SK-N-SH (cell line): ENCODE results near the gene TNFRSF12A. TPM values are rescaled to one million over a fixed set of nuclear protein-coding genes. Genes with fewer than 3 reads are reported as not detected.
"Not testable (repeated sequence)": the region's sequence is repeated elsewhere in the genome, so short reads cannot be mapped to it uniquely, and the experiment has no call there.

Experiments
- CTCF ChIA-PET: fragments of 300-600, 350-600 bp; formaldehyde crosslinking; extraction: SDS; loops from one replicate; lab custom pipeline; 2021; lab: Yijun Ruan, JAX
- POLR2A ChIA-PET: fragments of 350-600 bp; sonication (Branson Sonifier 250); formaldehyde crosslinking; extraction: SDS; loops from one replicate; lab custom pipeline; 2020; ENCODE audit warnings: antibody characterized with exemption, inconsistent platforms; lab: Yijun Ruan, JAX
- DNase-seq: peaks from one replicate; pipeline ENCODE4 v3.0.0; 2012
- H2AFZ ChIP-seq: fragments of 200-600 bp; sonication (generic); 2 replicates; pipeline ENCODE4 v1.8.1; 2016; ENCODE audit warnings: antibody characterized with exemption, mild to moderate bottlenecking, low read depth
- H3F3A ChIP-seq: fragments of 200-600 bp; sonication (generic); replicated peaks from 2 replicates; pipeline ENCODE3; 2016; ENCODE audit warnings: antibody characterized with exemption, mild to moderate bottlenecking; ENCODE audit not compliant: insufficient read depth
- H3K27ac ChIP-seq, 2 experiments: fragments of 200-500 bp in 1 of 2; fragments of 200-600 bp in 1 of 2; sonication (Bioruptor generic) in 1 of 2; sonication (generic), shearing (Covaris generic) in 1 of 2; 2 replicates each; pipeline versions ENCODE4 v1.5.1 to v1.6.1; 2014 to 2016; ENCODE audit warnings: low read depth in 2 of 2, inconsistent platforms in 1 of 2, low read length in 1 of 2, mild to moderate bottlenecking in 1 of 2, mixed read lengths in 1 of 2
- H3K27me3 ChIP-seq: fragments of 200-600 bp; sonication (generic), shearing (Covaris generic); 2 replicates; pipeline ENCODE4 v1.6.1; 2016; ENCODE audit warnings: mixed run types; ENCODE audit not compliant: insufficient read depth
- H3K36me3 ChIP-seq, 2 experiments: fragments of 200-500 bp in 1 of 2; fragments of 200-600 bp in 1 of 2; sonication (Bioruptor generic) in 1 of 2; sonication (generic) in 1 of 2; replicated peaks in 1 of 2; 2 replicates each; pipeline versions ENCODE3 to v1.5.1; 2014 to 2016; ENCODE audit warnings: low read length in 1 of 2, mild to moderate bottlenecking in 1 of 2; ENCODE audit not compliant: insufficient read depth in 2 of 2, control insufficient read depth in 1 of 2
- H3K4me1 ChIP-seq, 2 experiments: fragments of 200-500 bp in 1 of 2; fragments of 200-600 bp in 1 of 2; sonication (Bioruptor generic) in 1 of 2; sonication (generic), shearing (Covaris generic) in 1 of 2; 2 replicates each; pipeline versions ENCODE4 v1.5.1 to v1.6.1; 2014 to 2016; ENCODE audit warnings: low read depth in 1 of 2, low read length in 1 of 2, mixed run types in 1 of 2; ENCODE audit not compliant: insufficient read depth in 2 of 2, control insufficient read depth in 1 of 2
- H3K4me2 ChIP-seq: fragments of 200-600 bp; sonication (generic), shearing (Covaris generic); 2 replicates; pipeline ENCODE4 v1.6.1; 2017; ENCODE audit warnings: mixed run types
- H3K4me3 ChIP-seq, 2 experiments: fragments of 200-500 bp in 1 of 2; fragments of 200-600 bp in 1 of 2; sonication (Bioruptor generic) in 1 of 2; sonication (generic), shearing (Covaris generic) in 1 of 2; 2 replicates each; pipeline versions ENCODE4 v1.5.1 to v1.8.1; 2014 to 2016; ENCODE audit warnings: low read depth in 2 of 2, inconsistent platforms in 1 of 2, low read length in 1 of 2, mild to moderate bottlenecking in 1 of 2, mixed read lengths in 1 of 2, moderate library complexity in 1 of 2
- H3K79me2 ChIP-seq: fragments of 200-600 bp; sonication (generic); 2 replicates; pipeline ENCODE4 v1.8.1; 2017; ENCODE audit warnings: mild to moderate bottlenecking; ENCODE audit not compliant: insufficient read depth
- H3K9ac ChIP-seq: fragments of 200-600 bp; sonication (generic); 2 replicates; pipeline ENCODE4 v1.6.1; 2017; ENCODE audit warnings: mixed run types
- H3K9me2 ChIP-seq: fragments of 200-600 bp; sonication (generic); 2 replicates; pipeline ENCODE4 v1.6.1; 2017; ENCODE audit warnings: mixed run types
- H3K9me3 ChIP-seq: fragments of 200-600 bp; sonication (generic); 2 replicates; pipeline ENCODE4 v1.6.1; 2017; ENCODE audit warnings: mixed run types, mild to moderate bottlenecking, moderate library complexity
- H4K20me1 ChIP-seq: fragments of 200-600 bp; sonication (generic); 2 replicates; pipeline ENCODE4 v1.6.1; 2017; ENCODE audit warnings: mild to moderate bottlenecking, mixed run types; ENCODE audit not compliant: insufficient read depth
- CHD2 ChIP-seq: fragments of 150-350 bp; IDR thresholded peaks from 2 replicates; pipeline ENCODE4 v1.6.1; 2018; ENCODE audit warnings: low read length; ENCODE audit not compliant: partially characterized antibody
- EP300 ChIP-seq, 2 experiments: IDR thresholded peaks; 2 replicates each; pipeline versions ENCODE4 v1.4.0 to v1.6.1; 2012; ENCODE audit warnings: borderline replicate concordance in 1 of 2, low read depth in 1 of 2, low read length in 1 of 2
- EZH2phosphoT487 ChIP-seq: fragments of 200-600 bp; sonication (generic); IDR thresholded peaks from 2 replicates; pipeline ENCODE4 v1.6.1; 2017; ENCODE audit warnings: low read depth, mixed run types, mild to moderate bottlenecking, antibody characterized with exemption, moderate library complexity, borderline replicate concordance
- FOXJ3 ChIP-seq: sonication (generic); formaldehyde crosslinking; IDR thresholded peaks from 2 replicates; pipeline ENCODE4 v1.5.1; 2020; ENCODE audit warnings: mild to moderate bottlenecking, missing genetic modification reagents
- FOXM1 ChIP-seq: IDR thresholded peaks from 2 replicates; pipeline ENCODE4 v1.4.0; 2012; ENCODE audit warnings: low read depth, mild to moderate bottlenecking
- GABPA ChIP-seq: IDR thresholded peaks from 2 replicates; pipeline ENCODE4 v1.4.0; 2012; ENCODE audit warnings: low read depth, mild to moderate bottlenecking
- GATA2 ChIP-seq: sonication (generic); formaldehyde crosslinking; IDR thresholded peaks from 2 replicates; pipeline ENCODE4 v1.5.0; 2020; ENCODE audit warnings: mild to moderate bottlenecking, missing genetic modification reagents
- JUND ChIP-seq: IDR thresholded peaks from 2 replicates; pipeline ENCODE4 v1.4.0; 2012
- MEF2A ChIP-seq: IDR thresholded peaks from 2 replicates; pipeline ENCODE4 v1.4.0; 2012; ENCODE audit warnings: low read depth, borderline replicate concordance
- MXI1 ChIP-seq: IDR thresholded peaks from 2 replicates; pipeline ENCODE4 v1.6.1; 2012; ENCODE audit warnings: mild to moderate bottlenecking, low read depth, low read length, improper control_type of control experiment
- RAD21 ChIP-seq: IDR thresholded peaks from 2 replicates; pipeline ENCODE4 v1.6.1; 2012; ENCODE audit warnings: mild to moderate bottlenecking, low read length
- REST ChIP-seq: IDR thresholded peaks from 2 replicates; pipeline ENCODE4 v1.6.1; 2012; ENCODE audit warnings: mild to moderate bottlenecking, low read depth, low read length, moderate library complexity
- RFX5 ChIP-seq: IDR thresholded peaks from 2 replicates; pipeline ENCODE4 v1.6.1; 2012; ENCODE audit warnings: mild to moderate bottlenecking, improper control_type of control experiment, low read length
- RXRA ChIP-seq: IDR thresholded peaks from 2 replicates; pipeline ENCODE4 v1.4.0; 2012; ENCODE audit warnings: low read depth, mild to moderate bottlenecking, borderline replicate concordance
- SIN3A ChIP-seq: IDR thresholded peaks from 2 replicates; pipeline ENCODE4 v1.6.1; 2012; ENCODE audit warnings: low read depth, mild to moderate bottlenecking, low read length, moderate library complexity, borderline replicate concordance
- TAF1 ChIP-seq: IDR thresholded peaks from 2 replicates; pipeline ENCODE4 v1.6.1; 2012; ENCODE audit warnings: low read depth, mild to moderate bottlenecking, low read length, moderate library complexity, borderline replicate concordance
- TCF12 ChIP-seq: IDR thresholded peaks from 2 replicates; pipeline ENCODE4 v1.4.0; 2012
- WGBS: methylation state at CpG from one replicate; pipeline ENCODE4 v1.1.6; 2017; ENCODE audit warnings: low lambda C conversion rate; 5-methylcytosine and 5-hydroxymethylcytosine counted together
- polyA plus RNA-seq, 3 experiments: library from polyadenylated mRNA; depleted of rRNA; stranded (reverse); fragments of >200 nt; gene quantifications; 2 replicates each; pipeline ENCODE4 v1.2.3, GENCODE V29; 2012
- TF ChIP-seq, protein P1 (sequence below): IDR thresholded peaks from 2 replicates; pipeline ENCODE4 v1.4.0; 2012; ENCODE audit warnings: low read depth, borderline replicate concordance

The TNFRSF12A gene
- polyA plus RNA-seq, 1 of the 3 experiments (the other 2 are of a cell fraction): 374 TPM

GRCh38 chr16:3051009-3051408 is 30.8 kb downstream of the TNFRSF12A start (continued):
- TF ChIP-seq REST (no peak), RAD21 (no peak)

- no peak for TF ChIP-seq JUND
- TF ChIP-seq FOXJ3 (CRISPR knock-in tag): no peak
- TF ChIP-seq GATA2 (CRISPR knock-in tag): no peak
- no peak for TF ChIP-seq CHD2
- no peak for TF ChIP-seq FOXM1
- TF ChIP-seq SIN3A: no peak
- TF ChIP-seq RXRA: no peak
- TF ChIP-seq MXI1: no peak
- TF ChIP-seq, protein P1, sequence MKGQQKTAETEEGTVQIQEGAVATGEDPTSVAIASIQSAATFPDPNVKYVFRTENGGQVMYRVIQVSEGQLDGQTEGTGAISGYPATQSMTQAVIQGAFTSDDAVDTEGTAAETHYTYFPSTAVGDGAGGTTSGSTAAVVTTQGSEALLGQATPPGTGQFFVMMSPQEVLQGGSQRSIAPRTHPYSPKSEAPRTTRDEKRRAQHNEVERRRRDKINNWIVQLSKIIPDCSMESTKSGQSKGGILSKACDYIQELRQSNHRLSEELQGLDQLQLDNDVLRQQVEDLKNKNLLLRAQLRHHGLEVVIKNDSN: no peak
- no peak for TF ChIP-seq MEF2A
- no peak for TF ChIP-seq GABPA
- TF ChIP-seq TAF1: no peak
- TF ChIP-seq RFX5: no peak
- TF ChIP-seq TCF12: no peak
- TF ChIP-seq EZH2phosphoT487: no peak
- no peak for TF ChIP-seq EP300 (IDR thresholded peaks at IDR 0.05; ENCODE audit: borderline replicate concordance in 1 of 2, low read depth in 1 of 2, low read length in 1 of 2)
- no peak for TF ChIP-seq REST
- no peak for TF ChIP-seq RAD21
- TF ChIP-seq, all 33 proteins: peak for 0
- H3K27ac ChIP-seq: no peak overlapping the region
- H3K4me3 ChIP-seq: no peak overlapping the region
- H4K20me1 ChIP-seq: no peaks in the 10 kb centered on the region
- H3K27me3 ChIP-seq: peaks cover 32% of the 10 kb centered on the region
- H3K9me2 ChIP-seq: no peaks in the 10 kb centered on the region
- no peak overlapping the region for H3K4me2 ChIP-seq
- H3F3A ChIP-seq: peaks cover 4% of the 10 kb centered on the region
- no peak overlapping the region for H2AFZ ChIP-seq
- WGBS: 76% methylated on average over 9 of the region's 9 CpGs
- no peaks in the 10 kb centered on the region for H3K4me1 ChIP-seq
- CTCF ChIA-PET: interaction anchor here (0.7 to 5.8 kb wide), 5 partner anchors 8 to 124 kb away, joined by 3 to 57 read pairs (median 3); no protein-coding TSS in a partner anchor
- H3K9me3 ChIP-seq: no peaks in the 10 kb centered on the region
- H3K79me2 ChIP-seq: no peaks in the 10 kb centered on the region
- DNase-seq: no peak
- POLR2A ChIA-PET: interaction anchor here (0.5 to 0.8 kb wide), 2 partner anchors 27 to 42 kb away, joined by 3 read pairs; no protein-coding TSS in a partner anchor
- no peak overlapping the region for H3K9ac ChIP-seq
- H3K36me3 ChIP-seq: no peaks in the 10 kb centered on the region
These were observed 31.3 kb downstream of the TNFRSF12A start for GRCh38 chr16:3051494-3051893.

GRCh38 chr16:3052571-3053329 is 32.6 kb downstream of the TNFRSF12A start:
- POLR2A ChIA-PET: not testable (repeated sequence)
- 74% methylated on average over 11 of the region's 12 CpGs for WGBS
- H3K27me3 ChIP-seq: peaks cover 20% of the 10 kb centered on the region; the same call in 1 of the 2 replicates

More at GRCh38 chr16:3052571-3053329, 32.6 kb downstream of the TNFRSF12A start:
- H4K20me1 ChIP-seq, H3K27ac ChIP-seq, H2AFZ ChIP-seq, H3K9me2 ChIP-seq, H3K4me1 ChIP-seq, CTCF ChIA-PET, H3K9me3 ChIP-seq, H3K4me2 ChIP-seq, H3K9ac ChIP-seq, H3F3A ChIP-seq, H3K36me3 ChIP-seq, H3K79me2 ChIP-seq, DNase-seq, H3K4me3 ChIP-seq: not testable (repeated sequence)
